ENCODE measurements around the gene RNF14. TPM values are rescaled to one million over a fixed set of nuclear protein-coding genes. Genes with fewer than 3 reads are reported as not detected.

The RNF14 gene
- total and polyA plus RNA-seq, 2 experiments from 2014 or later: 48.2 to 53.0 TPM

DNA sequence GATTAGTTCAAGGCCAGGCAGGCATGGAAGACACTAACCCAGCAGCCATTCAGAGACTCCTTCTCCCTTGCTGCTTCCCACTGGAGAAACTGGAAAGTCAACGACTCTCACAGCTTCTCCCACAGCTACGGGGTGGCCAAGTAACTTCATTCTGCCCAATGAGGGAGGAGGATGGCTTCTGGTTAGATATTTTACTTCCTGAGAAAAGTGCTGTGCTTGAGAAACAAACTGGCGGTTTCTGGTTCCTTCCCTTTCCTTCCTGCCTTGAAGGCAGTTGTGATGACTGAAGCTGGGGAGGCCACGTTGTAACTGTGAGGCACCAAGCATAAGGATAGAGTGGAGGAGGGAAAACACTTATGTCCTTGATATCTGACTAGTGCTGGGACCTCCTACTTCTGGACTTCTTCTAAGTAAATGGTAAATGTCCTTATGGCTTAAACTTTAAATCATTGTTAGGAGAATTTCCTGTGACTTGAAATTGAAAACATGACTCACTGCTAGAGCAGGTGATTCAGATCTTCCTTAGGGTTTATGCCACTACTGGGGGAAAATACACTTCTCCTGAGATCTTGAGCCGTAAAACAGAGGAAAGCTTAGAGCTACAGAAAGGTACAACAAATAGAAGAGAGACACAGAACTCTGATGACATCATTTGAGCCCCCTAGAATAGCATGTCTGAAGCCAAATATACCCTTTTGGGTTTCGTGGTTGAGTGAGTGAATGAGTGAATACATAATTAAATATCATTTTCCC lies 47.1 kb downstream of the RNF14 start:
- Histone ChIP-seq H3K36me3 (replicated peaks; ENCODE audit: insufficient read depth, low read depth) (no peaks in the 10 kb centered on the region), H3K4me2 (no peak overlapping the region), H2AFZ (no peak overlapping the region), H3K4me3 (no peak overlapping the region), H3K27me3 (no peaks in the 10 kb centered on the region), H4K20me1 (ENCODE audit: insufficient read depth, poor library complexity, severe bottlenecking) (no peaks in the 10 kb centered on the region), H3K79me2 (peaks cover 4% of the 10 kb centered on the region), H3K27ac (peak overlapping the region; percentile 43), H3K9me3 (ENCODE audit: low read depth) (peaks cover 5% of the 10 kb centered on the region), H3K9me2 (replicated peaks; ENCODE audit: insufficient read depth) (no peaks in the 10 kb centered on the region), H3K4me1 (ENCODE audit: insufficient read depth) (no peaks in the 10 kb centered on the region)
- 84% methylated on average over 6 of the region's 6 CpGs for WGBS (ENCODE audit: low lambda C conversion rate, missing lambda C conversion rate)
- peak; percentile 22 for DNase-seq (ENCODE audit: low spot score)
- TF ChIP-seq EZH2 (IDR thresholded peaks at IDR 0.05; ENCODE audit: borderline replicate concordance) (no peak), EZH2phosphoT487 (IDR thresholded peaks at IDR 0.05; ENCODE audit: low read depth, severe bottlenecking, unreplicated experiment) (no peak)
- TF ChIP-seq, protein P1, sequence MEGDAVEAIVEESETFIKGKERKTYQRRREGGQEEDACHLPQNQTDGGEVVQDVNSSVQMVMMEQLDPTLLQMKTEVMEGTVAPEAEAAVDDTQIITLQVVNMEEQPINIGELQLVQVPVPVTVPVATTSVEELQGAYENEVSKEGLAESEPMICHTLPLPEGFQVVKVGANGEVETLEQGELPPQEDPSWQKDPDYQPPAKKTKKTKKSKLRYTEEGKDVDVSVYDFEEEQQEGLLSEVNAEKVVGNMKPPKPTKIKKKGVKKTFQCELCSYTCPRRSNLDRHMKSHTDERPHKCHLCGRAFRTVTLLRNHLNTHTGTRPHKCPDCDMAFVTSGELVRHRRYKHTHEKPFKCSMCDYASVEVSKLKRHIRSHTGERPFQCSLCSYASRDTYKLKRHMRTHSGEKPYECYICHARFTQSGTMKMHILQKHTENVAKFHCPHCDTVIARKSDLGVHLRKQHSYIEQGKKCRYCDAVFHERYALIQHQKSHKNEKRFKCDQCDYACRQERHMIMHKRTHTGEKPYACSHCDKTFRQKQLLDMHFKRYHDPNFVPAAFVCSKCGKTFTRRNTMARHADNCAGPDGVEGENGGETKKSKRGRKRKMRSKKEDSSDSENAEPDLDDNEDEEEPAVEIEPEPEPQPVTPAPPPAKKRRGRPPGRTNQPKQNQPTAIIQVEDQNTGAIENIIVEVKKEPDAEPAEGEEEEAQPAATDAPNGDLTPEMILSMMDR (IDR thresholded peaks at IDR 0.05; ENCODE audit: poor library complexity): no peak

DNA sequence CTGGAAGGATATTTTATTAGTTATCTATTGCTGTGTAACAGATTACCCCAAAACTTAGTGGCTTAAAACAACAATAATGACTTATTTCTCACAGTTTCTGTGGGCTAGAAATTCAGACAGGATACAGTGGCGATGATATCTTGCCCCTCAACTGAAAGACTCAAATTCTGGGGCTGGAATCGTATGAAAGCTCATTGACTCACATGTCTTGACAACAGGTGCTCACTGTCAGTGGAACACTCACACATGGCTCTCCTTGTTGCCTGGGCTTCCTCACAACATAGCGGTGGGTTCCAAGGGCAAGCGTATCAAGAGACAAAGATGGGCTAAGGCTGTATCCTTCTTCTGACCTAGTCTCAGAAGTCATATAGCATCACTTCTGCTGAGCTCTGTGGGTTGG lies 47.7 kb downstream of the RNF14 start:
- 92% methylated on average over 4 of the region's 4 CpGs for WGBS (ENCODE audit: low lambda C conversion rate, missing lambda C conversion rate)
- H4K20me1 ChIP-seq (ENCODE audit: insufficient read depth, poor library complexity, severe bottlenecking): no peaks in the 10 kb centered on the region
- H3K4me1 ChIP-seq (ENCODE audit: insufficient read depth): no peaks in the 10 kb centered on the region
- H2AFZ ChIP-seq: no peak overlapping the region
- no peak overlapping the region for H3K4me3 ChIP-seq
- peaks cover 4% of the 10 kb centered on the region for H3K79me2 ChIP-seq
- H3K9me3 ChIP-seq (ENCODE audit: low read depth): peaks cover 5% of the 10 kb centered on the region
- no peaks in the 10 kb centered on the region for H3K36me3 ChIP-seq (replicated peaks; ENCODE audit: insufficient read depth, low read depth)
- H3K4me2 ChIP-seq: no peak overlapping the region
- TF ChIP-seq EZH2 (IDR thresholded peaks at IDR 0.05; ENCODE audit: borderline replicate concordance) (no peak), EZH2phosphoT487 (IDR thresholded peaks at IDR 0.05; ENCODE audit: low read depth, severe bottlenecking, unreplicated experiment) (no peak)
- TF ChIP-seq, protein P1 (IDR thresholded peaks at IDR 0.05; ENCODE audit: poor library complexity): no peak
- H3K27ac ChIP-seq: peak overlapping the region; percentile 43
- H3K9me2 ChIP-seq (replicated peaks; ENCODE audit: insufficient read depth): no peaks in the 10 kb centered on the region
- no peaks in the 10 kb centered on the region for H3K27me3 ChIP-seq
- no peak for DNase-seq (ENCODE audit: low spot score)

DNA sequence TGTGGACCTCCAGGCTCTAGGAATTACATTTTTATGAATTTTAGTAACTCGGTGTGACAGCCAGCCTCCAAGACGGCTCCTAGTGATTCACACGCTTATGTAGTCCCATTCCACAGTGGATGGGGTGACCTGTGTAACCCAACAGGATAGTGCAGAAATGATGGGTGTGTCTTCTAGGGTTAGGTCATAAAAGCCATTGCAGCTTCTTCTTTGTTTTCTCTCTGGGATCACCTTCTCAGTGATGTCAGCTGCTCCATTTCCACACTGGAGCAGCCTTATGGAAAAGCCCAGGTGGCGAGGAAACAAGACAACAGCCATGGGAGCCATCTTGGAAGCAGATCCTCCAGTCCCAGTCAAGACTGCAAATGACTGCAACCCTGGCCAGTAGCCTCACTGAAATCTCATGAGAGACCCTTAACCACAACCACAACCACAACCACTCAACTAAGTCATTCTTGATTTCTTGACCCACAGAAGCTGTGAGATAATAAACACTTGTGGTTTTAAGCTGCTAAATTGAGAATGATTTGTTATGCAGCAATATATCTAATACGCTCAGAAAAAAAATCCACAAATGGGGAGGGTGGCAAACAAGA lies 49.0 kb downstream of the RNF14 start:
- H2AFZ ChIP-seq: no peak overlapping the region
- no peak overlapping the region for H3K4me3 ChIP-seq
- H3K4me2 ChIP-seq: no peak overlapping the region
- no peaks in the 10 kb centered on the region for H3K4me1 ChIP-seq (ENCODE audit: insufficient read depth)
- H3K27ac ChIP-seq: no peak overlapping the region
- 93% methylated on average over 5 of the region's 5 CpGs for WGBS (ENCODE audit: low lambda C conversion rate, missing lambda C conversion rate)
- no peaks in the 10 kb centered on the region for H4K20me1 ChIP-seq (ENCODE audit: insufficient read depth, poor library complexity, severe bottlenecking)
- no peaks in the 10 kb centered on the region for H3K27me3 ChIP-seq
- no peaks in the 10 kb centered on the region for H3K79me2 ChIP-seq
- no peaks in the 10 kb centered on the region for H3K9me2 ChIP-seq (replicated peaks; ENCODE audit: insufficient read depth)
- H3K36me3 ChIP-seq (replicated peaks; ENCODE audit: insufficient read depth, low read depth): no peaks in the 10 kb centered on the region
- DNase-seq (ENCODE audit: low spot score): no peak
- TF ChIP-seq EZH2phosphoT487 (IDR thresholded peaks at IDR 0.05; ENCODE audit: low read depth, severe bottlenecking, unreplicated experiment) (no peak), EZH2 (IDR thresholded peaks at IDR 0.05; ENCODE audit: borderline replicate concordance) (no peak)
- TF ChIP-seq, protein P1 (IDR thresholded peaks at IDR 0.05; ENCODE audit: poor library complexity): no peak
- peaks cover 5% of the 10 kb centered on the region for H3K9me3 ChIP-seq (ENCODE audit: low read depth)

Data from hepatocyte (in vitro differentiated cells).